EL (cell line): ENCODE measurements around the gene SLC38A10.
"Not testable (repeated sequence)": the region's sequence is repeated elsewhere in the genome, so short reads cannot be mapped to it uniquely, and the experiment has no call there.

Experiments
- DNase-seq: peaks from one replicate; pipeline ENCODE4 v3.0.0-alpha.2; 2016

The SLC38A10 gene

DNA sequence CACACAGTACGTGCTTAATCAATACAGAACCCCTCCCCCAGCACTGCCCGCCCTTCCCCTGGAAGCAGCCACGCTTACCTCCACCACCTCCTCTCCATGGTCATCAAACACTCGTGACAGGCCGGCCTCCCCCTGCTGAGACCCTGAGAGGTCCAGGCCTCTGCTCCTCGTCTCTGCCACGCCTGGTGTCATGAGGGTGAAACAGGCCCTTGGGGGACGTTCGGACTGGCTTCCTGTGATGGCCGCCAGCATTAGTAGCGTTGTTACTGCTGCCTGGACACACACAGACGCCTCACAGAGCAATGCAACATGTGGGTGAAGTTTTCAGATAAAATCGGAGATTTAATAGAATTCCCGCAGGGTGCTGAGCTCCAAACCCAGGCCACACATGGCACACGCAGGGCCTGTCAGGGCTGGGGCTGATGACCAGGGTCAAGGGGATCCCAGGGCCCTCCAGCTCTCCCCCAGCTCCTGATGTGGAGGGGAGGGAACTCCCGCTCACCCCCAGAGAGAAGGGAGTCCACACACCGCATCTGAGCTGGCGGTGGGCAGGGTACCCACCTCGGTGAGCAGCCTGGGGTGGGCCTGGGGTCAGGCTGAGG lies 15.9 kb upstream of the SLC38A10 start:
- DNase-seq, result no peak

DNA sequence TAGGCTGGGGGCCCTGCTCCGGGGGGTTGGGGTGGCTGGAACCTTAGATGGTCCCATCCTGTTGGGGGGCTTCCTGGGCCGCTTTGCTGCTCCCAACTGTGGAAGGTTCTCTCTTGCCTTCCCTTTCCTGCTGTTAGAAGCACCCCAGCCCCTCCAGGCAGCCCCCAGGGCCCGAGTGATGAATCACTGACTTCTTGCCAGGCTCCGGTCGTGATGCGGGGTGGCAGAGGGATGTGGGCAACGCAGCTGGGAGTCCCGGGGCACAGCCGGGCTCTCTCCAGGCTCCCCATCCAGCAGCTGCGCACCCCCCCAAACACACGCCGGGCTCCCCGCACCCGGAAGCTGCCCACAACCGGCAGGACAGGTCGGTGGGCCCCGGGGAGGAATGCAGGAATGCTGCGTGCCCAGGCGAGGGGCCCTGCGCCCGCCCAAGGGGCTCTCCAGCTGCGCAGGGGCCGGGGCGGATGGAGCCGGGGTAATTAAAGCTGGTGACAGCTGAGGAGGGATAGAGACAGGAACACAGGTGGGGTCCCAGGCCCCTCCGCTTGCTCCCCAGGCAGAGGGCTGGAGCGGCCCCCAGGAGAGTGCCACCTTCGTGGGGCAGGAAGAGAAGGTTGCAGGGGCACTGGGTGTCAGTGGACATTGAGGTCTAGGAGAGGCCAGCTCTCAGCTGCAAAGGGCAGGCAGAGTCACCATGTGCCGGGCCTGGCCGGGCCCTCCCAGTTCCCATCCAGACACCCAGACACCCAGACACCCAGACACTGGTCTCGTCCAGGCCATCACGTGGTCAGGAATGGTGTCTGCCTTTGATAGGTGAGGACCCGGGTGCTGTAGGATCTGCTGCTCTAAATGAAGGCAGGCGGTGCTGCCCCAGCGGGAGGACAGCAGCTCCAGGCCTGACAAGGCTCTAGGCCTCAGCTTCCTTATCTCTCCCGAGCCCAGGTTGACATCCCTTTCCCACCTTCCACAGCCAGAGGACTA lies 15.0 kb upstream of the SLC38A10 start:
- no peak for DNase-seq

DNA sequence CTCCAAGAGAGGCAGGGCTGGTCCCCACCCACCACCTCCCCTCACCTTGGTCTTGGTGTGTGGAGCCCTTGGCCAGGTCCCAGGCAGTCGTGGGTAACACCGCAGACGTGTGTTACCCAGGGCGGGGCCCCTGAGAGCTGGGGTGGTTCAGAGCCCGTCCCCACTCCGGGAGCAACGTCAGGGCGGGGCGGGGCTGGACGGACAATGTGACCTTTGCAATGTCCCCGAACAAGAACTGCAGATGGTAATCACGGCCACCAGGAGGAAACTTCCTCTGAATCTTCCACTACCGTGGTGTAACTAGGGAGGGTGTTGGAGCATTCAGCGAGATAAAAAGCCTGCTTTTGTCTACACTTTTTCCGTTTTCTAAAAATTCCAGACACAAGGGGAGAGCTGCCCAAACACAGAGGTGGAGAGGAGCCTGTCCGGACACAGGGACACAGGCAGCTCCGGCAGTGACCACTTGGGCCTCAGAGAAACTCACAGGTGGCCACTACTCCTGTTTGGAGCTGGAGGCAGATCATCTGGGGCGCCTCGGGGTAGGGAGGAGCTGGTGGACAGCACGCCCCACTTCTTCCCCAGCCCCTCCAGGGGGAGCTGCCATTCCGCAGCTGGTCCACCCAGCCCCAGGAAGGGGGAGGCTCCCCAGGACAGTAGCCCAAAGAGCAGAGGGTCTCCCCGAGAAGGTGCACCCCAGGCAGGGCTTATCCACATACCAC lies 14.2 kb upstream of the SLC38A10 start:
- DNase-seq, result peak; percentile 78

DNA sequence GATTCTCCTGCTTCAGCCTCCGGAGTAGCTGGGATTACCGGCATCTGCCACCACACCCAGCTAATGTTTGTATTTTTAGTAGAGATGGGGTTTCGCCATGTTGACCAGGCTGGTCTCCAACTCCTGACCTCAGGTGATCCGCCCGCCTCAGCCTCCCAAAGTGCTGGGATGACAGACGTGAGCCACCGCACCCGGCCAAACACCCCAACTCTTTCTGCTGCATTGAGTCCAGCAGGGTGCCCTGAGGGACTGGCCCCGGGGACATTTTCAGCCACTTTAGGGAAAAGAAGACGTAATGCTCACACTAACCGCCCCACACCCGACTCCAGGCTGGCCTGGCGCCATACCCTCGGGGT lies 13.7 kb upstream of the SLC38A10 start:
- DNase-seq, result not testable (repeated sequence)

DNA sequence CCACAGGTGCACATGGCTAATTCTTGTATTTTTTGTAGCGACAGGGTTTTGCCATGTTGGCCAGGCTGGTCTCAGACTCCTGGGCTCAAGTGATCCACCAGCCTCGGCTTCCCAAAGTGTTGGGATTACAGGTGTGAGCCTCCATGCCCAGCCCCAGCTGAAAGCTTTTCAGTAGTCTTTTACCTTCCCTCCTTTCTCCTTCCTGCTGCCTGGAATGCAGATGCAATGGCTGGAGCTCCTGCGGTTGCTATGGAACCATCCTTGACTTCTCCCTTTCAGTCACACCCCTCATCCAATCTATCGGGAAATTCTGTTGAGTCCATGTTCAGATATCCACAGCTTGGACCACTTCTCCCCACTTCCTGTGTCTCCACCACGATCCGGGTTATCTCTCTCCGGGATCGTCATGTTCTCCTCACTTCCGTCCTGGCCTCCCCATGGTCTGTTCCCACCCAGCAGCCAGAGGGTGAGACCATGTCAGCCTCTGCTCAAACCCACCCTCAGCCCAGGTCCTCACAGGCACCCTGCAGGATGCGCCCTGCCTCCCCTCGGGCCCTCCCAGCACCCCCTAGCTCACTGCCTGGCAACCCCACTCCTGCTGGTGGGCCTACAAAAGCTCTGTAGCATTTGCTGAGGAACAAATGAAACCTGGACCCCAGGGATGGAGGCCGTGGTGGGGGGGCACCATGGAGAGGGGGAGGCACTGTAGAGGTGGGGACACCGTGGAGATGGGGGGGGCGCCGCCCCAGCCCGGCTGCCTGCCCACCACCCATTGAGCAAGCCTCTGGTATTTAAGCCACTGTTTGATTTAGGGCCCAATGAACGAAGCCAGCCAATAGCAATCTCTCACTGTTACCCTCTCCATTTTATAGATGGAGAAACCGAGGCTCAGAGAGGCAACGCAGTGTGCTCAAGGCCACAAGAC lies 12.8 kb upstream of the SLC38A10 start:
- DNase-seq, result no peak

DNA sequence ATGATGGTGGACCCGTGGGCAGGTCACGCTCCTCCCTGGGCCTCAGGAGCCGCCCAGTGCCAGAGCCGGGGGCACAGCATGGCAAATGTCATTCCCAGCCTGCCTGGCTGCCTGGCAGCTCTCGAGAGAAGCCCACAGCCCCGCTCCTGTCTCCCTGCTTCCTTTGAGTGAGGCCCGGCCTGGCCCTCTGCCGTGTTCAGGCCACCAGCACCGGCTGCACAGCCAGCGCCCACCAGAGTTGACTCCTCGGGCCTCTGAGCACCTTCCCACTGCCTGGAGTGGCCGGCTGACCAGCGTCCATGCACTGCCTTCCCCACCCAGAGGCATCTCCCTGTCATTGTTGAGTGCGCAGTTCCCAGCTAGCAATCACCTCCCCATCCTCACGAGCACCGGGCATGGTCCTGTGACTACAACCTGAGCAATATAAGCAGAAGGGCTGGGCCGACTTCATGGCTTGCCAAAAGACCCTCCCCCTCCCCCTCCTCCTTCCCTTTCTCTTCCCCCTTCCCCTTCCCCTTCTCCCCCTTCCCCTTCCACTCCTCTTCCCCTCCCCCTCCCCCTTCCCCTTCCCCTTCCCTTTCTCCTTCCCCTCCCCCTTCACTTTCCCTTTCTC lies 11.9 kb upstream of the SLC38A10 start:
- DNase-seq, result no peak

DNA sequence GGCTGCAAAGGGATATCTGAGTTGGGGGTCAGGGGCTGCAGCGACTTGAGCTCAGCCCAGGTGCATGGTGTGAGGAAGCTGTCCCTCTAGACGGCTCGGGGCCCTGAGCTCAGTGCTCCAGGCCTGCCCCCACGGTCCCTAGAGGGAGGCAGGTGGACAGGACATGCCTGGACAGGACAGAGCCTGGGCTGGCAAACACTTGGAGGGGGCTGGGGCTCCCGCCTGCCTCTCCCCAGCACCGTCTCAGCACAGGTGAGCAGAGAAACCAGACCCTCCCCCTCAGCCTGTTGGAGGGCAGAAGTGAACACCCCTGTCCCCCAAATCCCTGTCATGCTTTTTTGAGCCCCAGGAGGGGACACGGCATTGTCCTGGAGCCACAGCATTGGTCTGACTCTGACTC lies 11.4 kb upstream of the SLC38A10 start:
- DNase-seq, result no peak

DNA sequence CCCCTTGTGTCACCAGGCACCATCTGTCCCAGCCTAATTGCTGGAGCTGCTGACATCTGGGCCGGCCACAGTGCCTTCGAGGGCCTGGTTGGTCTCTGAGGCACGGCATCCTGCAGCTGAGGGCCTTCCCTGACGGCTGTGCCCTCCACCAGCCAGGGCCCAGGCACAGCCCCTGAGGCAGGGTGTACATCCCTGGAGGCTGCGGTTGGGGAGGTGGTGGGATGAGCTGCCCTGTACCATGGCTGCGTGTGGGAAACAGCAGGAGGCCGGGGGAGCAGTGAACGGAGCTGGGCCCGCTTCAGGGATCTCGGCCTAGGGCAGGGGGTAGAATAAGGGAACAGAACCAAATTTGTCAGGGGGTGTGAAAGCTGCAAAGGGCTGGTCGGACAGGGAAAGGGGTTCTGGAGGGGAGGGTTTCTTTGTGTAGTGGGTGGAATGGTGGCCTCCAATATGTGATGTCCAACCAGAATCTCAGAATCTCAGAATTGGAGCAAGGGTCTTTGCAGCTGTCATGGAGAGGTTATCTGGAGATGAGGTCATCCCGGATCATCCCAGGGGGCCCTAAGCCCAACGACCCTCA lies 10.0 kb upstream of the SLC38A10 start:
- DNase-seq, result no peak

DNA sequence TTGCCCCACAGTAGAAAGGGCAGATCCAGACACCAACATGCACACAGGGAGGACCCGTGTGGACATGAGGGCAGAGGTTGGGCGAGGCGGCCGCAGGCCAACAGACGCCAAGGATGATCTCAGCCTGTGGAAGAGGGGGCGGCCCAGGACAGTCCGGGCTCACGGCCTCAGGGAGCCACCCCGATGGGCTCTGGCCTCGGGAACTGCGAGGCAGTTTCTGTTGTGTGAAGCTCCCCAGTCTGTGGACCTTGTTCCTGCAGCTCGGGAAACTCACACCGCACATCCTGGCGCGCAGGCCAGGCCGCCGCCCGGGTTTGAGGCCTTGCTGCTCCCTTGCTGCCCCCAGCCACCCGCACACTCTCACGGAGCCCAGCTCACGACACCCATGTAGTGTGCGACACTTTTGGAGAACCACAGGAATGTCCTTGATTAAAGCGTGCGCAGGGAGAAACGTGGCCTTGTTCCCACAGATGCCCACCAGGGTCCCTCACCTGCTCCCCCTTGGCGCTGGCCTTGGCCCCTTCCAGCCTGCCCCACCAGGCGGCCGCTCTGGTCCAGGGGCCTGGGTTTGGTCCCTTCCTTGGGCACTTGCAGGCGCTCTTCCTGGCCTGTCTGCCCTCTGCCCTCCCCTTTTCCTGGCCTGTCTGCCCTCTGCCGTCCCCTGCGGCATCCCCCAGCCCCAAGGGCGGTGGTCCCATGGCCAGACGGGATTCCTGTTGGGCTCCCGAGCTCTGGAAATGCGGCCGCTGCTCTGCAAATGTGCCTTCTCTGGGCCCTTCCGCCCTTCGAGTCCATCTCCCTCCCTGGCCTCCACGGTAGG lies 9.3 kb upstream of the SLC38A10 start:
- no peak for DNase-seq

DNA sequence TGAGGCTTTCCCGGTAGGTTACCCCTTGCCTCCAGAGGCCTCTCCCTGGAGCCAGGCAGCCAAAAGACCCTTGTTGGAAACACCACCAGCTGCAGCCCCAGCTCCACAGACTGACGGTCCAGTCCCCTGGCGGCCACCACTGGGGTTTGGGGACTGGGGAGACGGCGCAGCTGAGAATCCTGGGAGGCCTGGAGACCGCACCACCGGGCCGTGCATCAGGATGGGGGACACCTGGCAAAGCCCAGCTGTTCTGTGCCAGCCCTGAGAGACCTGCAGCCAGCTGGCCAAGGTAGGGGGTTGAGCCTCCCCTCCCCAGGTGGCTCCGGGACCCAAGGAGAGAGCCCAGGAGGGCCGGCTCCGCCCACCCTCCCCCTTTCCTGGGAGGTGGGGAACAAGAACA lies 8.3 kb upstream of the SLC38A10 start:
- DNase-seq, result no peak

DNA sequence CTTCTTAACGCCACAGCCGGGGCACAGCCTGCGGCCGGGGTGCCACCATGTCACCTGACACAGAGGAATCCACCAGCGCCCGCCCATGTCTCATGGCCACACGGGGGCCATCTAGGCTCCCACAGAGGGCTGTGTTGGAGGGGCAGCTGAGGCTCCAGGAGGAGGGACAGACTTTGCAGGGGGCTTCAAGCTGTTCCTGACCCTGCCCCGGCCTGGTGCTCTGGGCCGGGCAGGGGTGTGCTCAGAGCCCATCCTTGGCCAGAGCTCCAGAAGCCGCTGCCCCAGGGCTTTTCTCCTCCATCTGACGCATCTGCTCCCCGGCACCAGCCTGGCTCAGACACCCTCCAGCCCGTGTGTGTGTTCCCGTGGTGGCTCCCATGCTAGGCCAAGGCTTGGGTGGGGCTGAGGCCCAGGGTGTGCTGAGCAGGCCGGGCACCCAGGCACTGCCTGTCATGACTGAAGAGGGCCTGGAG lies 7.8 kb upstream of the SLC38A10 start:
- DNase-seq, result peak; percentile 45

DNA sequence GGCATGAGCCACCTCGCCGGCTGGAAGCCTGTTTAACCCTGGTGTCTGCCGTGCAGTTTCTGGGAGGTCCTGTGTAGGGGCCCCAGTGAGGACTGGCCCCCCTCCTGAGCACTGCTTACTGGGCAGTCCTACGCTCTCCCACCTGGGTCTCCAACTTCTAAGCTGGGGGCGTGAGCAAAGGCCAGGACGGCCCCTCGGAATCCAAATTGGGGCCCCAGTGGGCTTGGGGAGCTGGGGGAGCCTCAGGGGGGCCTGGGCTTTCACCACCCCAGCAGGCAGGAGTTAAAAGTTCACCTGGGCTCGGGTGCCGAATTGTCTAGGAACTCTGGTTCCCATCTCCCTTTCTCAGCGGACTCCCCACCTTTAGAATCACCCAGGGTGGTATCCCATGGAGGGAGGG lies 7.2 kb upstream of the SLC38A10 start:
- DNase-seq, result no peak

DNA sequence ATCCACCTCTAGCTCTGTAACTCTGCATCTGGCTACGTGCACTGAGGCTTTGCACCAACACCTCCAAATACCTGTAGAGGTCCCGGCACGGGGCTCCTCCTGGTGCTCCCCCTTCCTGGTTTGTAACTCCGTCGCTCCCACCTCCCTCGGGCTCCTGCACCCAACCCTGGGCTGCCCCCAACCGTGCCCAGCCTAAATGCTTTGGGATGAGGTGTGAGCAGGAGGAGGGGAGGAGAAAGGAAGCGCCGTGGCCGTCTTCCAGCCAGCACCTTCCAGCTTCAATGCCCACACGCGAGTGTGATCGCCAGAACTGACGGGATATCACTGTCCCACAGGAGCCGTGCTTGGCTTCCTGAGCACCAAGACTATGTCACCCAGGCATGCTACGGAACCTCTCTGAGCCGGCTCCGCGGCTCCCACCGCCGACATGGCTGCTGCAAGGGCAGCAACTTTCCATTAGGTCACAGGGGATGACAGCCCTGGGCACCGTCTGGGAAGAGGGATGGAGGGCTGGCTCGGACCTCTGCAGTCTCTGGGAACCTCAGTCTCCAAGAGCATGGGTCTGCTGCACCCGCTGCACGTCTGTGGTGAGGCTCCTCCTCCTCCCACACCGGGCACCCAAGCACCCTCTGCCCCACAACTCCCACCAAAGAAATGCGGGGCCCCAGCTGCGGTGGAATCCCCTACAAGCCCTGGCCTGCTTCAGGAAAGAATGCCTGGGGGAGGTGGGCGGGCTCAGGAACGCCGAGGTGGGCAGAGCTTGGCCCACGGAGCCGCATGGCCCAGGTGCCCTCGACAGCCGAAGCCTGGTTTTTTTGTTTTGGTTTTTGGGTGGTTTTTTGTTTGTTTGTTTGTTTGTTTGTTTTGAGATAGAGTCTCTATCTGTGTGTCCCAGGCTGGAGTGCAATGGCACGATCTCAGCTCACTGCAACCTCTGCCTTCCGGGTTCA lies 6.4 kb upstream of the SLC38A10 start:
- DNase-seq, result no peak

DNA sequence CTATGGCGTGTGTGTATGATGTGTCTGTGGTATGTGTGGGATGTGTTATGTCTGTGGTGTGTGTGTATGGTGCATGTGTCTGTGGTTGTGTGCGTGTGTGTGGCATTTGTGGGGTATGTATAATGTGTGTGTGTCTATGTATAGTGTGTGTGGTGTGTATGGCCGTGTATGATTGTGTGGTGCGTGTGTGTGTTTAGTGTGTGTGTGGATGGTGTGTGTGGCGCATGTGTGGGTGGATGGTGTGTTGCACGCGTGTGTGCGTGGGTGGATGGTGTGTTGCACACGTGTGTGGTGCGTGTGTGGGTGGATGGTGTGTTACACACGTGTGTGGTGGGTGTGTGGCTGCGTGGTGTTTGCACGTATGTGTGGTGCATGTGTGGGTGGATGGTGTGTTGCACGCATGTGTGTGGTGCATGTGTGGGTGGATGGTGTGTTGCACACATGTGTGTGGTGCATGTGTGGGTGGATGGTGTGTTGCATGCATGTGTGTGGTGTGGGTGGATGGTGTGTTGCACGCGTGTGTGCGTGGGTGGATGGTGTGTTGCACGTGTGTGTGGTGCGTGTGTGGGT lies 5.6 kb upstream of the SLC38A10 start:
- DNase-seq, result no peak

DNA sequence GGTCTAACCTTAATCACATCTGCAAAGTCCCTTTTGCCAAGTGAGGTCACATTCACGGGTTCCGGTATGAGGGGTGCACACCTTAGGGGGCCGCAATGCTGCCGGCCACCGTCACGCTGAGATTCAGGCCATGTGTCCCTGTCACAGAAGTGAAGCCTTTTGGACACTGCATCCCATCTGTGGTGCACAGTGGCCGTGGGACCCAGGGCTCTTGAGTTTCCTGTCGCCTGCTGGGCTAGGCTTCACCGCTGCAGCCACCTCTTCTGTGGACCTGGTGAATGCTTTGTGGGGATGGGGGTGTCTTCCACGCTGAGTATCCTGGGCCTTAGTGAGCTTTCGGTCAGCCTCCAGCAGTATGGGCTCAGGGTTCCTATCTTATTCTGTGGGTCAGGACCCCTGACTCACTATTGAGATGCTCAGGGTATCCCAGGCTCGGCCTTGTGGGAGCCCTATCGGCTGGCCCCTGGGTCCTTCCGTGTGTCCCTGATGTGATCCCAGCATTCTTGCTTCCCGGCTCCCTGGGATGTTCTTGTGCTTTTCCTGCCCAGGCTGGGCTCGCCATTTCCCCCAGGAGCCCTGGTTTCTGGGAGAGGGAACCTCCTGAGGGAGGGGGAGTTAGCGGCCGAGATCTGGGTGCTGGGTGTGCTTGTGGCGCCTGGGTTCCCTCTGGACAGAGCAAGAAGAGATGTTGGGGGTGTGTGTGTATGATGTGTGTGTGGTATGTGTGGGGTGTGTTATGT lies 4.9 kb upstream of the SLC38A10 start:
- DNase-seq, result no peak

DNA sequence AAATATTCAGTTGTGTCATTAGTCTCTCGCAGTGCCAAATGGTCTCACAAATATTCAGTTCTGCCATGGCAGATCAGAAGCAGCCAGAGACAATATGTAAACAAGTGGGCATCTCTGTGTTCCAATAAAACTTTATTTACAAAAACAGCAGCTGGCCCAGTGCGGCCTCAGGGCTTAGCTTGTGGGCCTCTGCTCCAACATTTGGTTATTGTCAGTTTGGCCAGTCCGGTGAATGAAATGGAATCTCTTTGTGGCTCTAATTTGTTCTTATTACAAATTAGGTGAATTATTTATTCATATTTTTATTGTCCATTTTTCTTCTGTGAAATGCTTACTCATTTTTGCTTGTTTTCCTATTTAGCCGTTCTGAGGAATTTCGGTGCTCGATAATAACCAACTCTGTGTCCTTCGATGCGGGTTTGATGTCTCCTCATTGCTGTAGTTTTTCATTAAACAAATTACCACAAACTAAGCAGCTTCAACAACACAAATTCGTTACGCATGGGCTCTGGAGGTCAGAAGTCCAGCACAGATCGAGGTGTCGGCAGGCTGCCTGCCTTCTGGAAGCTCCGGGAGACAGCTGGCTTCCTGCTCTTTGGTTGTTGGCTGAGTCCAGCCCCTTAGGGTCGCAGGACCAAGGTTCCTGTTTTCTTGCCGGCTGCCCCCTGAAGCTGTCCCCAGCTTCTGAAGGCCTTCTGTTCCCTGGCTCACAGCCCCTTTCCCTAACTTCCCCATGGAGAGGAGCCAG lies 4.1 kb upstream of the SLC38A10 start:
- no peak for DNase-seq

DNA sequence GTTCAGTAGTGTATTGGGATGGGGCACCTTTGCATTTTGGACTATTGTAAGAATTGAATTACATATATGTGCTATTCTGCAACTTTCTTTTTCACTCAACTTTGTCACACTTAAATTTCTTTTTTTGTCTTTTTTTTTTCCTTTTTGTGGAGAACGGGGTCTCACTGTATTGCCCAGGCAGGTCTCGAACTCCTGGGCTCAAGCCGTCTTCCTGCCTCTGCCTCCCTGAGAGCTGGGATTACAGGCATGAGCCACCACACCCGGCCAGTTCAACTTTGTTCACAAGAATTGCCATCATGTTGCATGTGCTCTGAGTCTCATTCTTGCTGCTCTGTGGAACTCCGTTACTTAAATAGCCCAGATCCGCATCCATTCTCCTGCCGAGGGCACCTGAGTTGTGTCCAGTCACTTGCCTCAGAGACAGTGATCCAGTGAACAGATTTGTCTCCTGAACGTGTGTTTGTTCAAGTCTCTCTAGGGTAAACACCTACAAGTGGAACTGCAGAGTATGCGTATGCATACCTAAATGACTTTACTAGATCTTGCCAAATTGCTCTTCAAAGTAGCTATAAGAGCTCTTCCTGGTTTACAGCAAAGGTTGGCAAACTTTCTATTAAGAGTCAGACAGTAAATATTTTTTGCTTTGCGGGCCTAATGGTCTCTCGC lies 3.4 kb upstream of the SLC38A10 start:
- no peak for DNase-seq
